Activated CD4-positive, alpha-beta T cell treated with anti-CD3 and anti-CD28 coated beads, Interleukin-10, Interleukin-2, amounts not matched to agents 100 ng/mL and 50 ng/mL, durations not matched to agents 16 hours and 8 hours (primary cell): ENCODE data around the gene YAP1.
"Not testable (repeated sequence)": the region's sequence is repeated elsewhere in the genome, so short reads cannot be mapped to it uniquely, and the experiment has no call there.

Source experiments
- DNase-seq: peaks from one replicate; pipeline ENCODE4 v3.0.0-alpha.2; 2020

YAP1 gene

GRCh38 chr11:102244681-102245409, 134.6 kb downstream of the YAP1 start:
- no peak for DNase-seq

DNA sequence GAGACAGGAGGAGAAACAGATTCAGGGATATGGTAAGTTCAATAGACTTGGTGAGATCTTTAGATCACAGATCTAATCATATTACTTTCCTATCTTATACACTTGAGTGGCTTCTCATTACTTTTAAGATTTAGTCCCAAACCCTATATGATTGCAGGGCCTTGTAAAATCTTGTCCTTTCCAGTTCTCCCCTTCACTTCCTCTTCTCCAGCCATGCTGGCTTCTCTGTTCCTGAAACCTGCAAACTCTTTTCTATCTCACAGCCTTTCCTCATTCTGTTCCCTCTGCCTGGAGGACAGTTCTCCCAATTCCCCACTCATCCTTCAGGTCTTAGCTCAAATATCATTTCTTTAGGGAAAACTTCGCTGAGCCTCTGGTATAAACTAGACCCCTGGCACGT, 141.2 kb downstream of the YAP1 start:
- DNase-seq, result no peak

DNA sequence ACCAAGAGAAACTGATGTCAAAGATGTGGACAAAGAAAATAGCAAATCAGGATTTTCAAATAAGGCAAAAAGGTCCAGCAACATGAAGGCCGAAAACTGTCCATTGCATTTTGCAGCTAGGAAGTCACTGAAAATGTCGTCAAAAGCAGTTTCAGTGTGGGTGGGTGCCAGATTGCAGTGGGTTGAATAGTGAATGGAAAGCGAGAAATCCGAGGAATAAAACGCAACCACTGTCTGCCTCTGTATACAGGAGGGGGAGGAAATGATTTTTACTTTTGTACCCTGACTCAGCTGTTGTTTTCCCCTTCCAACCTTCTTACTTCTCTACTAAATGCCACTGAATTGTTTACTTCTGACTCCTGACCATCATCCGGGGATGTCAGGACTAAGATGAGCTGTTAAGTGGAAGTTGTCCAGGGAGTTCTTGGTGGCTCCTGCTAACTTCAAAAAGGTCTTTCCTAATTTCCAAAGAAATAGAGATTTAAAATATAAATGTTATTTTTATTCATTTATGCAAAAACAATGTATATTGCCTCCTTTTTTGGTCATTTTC, 142.2 kb downstream of the YAP1 start:
- no peak for DNase-seq

DNA sequence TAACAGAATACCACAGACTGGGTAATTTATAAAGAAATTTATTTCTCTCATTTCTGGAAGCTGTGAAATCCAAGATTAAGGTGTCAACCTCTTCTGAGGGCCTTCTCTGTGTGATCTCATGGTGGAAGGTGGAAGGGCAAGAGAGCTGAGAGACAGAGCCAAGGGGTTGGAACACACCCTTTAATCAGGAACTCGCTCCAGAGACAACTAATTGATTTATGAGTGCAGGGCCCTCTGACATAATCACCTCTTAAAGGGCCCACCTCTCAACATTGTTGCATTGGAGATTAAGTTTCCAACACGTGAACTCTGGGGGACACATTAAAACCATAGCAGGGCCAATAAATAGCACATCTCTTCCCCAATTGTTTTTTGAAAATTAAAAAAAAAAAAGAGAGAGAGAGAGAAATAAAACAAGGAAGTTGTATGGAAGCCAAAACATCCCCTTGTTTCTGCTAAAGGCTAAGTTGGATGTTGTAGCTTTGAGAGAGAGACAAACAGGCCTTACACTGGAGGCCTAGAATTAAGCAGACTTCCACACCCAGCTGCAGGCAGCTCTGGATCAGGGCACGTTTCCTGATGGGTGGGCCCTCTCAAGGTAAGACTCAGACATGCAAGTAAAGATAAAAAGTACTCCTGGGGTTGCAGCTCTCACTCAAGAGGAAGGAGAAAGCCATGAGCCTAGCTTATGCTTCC, 142.9 kb downstream of the YAP1 start:
- no peak for DNase-seq

- DNase-seq, result peak; percentile 9
Measured at GRCh38 chr11:102254047-102254446, 143.8 kb downstream of the YAP1 start.

- no peak for DNase-seq
Measured at GRCh38 chr11:102256251-102256650, 146.0 kb downstream of the YAP1 start.

DNA sequence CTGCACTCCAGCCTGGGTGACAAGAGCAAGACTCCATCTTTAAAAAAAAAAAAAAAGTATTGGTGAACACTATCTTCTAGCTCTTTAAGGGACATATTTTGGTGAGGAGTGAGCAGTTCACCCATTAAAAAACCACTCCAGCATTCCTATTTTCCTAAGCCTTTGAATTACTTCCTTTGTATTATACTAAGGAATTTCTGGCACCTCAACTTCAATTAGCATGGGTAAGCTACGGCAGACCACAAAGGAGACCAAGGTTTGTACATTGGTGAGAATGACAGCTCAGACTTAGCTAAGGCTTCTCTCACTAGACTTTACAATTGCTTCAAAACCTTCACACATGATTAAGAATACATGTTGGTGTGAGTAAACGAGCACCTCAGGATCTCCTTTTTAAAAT, 150.0 kb downstream of the YAP1 start:
- DNase-seq, result no peak

DNA sequence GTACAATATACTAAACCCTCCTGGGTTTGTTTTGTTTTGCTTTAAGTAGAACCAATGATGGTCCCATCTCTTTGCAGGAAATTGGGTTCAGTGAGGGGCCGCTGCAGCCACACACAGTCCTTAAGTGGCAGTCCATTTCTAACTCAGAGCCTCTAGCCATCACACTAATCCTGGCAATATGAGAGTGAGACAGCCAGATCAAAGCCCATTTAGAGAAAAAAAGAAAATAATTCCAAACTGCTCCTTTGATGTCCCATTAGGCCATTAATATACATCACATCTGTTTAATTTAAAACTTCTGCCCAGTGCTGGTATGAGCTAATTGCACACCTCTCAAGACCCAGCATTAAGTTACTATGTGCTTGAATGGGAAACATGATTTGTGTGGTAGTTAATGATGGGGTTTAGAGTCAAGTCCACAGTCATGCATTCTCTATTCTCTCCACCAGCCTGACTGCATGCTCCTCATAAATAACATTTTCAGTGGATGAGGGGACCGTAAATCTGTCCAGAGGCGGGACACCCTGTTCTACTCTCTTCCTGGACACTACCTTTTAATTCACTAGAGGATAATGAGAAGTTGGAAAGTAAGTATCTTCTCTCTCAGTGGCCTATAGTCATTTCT, 153.2 kb downstream of the YAP1 start:
- DNase-seq, result no peak

- DNase-seq, result not testable (repeated sequence)
Measured at GRCh38 chr11:102264704-102265103, 154.5 kb downstream of the YAP1 start.

GRCh38 chr11:102266099-102266498, 155.9 kb downstream of the YAP1 start:
- no peak for DNase-seq

DNA sequence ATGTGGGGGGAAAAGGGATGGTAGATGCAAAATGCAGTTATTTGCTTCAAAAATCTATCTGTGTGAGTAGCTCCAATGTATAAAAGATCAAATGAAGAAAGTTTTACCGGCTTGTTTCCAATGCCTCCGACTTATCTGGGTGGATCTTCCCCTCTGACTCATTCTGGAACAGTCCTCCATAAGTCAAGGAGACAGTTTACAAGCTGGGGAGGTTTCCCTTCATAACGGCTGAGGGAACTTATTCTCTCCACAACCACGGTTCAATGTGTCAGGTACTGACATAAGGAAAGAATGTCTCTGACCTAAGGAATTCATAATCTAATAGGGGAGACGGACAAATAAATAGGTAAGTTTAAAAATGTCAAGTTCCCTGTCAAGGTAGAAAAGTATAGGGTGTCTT, 157.4 kb downstream of the YAP1 start:
- no peak for DNase-seq

DNA sequence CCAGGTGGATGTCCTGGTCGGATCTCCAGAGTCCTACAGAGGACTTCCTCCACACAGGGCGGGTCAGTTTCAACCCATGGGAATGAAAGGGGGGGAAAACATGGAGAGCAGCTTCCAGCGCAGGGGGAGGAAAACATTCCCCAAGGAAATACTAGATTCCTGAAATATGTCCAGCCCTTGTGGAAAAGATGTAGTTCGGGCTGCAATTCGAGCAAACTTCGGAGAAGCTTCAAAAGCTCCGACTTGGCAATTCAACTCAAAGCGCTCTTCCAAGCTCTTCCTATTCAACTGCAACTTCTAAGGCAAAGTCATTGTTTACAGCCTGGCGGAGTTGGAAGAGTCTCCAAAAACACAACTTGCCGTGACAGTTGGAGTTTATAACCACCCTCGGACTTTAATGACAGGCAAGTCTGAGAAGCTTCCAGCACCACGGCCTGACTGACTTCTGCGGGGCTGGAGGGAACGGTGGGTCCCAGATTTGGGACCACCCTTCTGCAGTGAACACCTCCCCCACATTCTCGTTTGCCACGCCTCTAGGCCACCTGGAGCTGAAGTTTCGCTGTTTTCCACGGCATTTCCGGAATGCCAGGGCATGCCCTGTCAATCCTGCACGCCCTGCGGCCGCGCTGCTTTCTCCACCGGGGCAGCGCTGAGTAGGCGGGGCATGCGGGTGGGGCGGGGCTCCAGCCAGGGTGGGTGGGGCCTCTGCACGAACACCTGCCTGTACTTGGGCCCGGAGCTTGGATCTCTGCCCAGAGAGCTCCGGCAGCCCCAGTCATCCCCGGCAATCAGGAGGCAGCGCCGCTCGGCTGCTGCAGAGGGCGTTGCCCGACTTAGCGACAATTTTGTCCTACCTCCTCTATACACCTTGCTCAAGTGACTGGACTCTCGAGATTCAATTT, 158.1 kb downstream of the YAP1 start:
- peak; percentile 78 for DNase-seq

DNA sequence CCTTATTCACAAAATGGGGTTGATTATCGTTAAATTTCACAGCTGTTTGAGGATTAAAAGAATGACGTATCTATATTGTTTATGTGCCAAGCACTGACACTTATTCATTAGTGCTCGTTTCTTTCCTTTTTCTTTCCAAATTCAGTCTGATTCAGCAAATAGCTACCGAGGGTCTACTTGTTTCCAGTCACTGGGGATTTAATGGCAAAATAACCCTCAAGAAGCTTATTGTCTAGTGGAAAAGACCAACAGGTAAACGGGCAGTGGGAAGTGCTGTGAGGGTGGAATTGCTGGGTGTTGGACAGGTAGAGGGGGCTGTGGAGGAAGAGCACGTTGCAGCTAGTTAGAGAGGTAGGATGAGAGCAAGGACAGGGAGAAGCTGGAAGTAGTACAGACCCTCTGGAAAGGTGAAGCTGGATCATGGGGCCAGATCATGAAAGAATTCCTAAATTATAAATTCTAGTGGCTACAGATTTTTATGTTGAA, 158.8 kb downstream of the YAP1 start:
- no peak for DNase-seq

DNA sequence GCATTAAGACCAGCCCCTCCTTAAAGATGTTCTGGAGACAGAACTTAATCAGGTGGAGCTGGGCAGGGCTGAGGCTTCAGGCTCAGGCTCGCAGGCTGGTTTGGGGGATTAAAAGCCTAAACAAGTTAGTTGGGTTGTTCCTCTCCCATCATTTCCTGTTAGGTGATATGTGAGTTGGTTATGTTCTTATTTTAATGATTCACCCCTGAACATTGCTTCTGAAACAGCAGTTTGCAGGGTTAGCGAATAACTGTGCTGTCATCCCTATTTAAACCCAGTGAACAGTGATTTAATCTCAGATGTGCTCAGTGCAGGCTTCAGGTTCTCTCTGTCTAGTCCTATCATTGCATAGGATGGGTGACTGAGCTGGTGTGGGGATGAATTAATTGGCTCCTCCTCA, 159.7 kb downstream of the YAP1 start:
- no peak for DNase-seq

DNA sequence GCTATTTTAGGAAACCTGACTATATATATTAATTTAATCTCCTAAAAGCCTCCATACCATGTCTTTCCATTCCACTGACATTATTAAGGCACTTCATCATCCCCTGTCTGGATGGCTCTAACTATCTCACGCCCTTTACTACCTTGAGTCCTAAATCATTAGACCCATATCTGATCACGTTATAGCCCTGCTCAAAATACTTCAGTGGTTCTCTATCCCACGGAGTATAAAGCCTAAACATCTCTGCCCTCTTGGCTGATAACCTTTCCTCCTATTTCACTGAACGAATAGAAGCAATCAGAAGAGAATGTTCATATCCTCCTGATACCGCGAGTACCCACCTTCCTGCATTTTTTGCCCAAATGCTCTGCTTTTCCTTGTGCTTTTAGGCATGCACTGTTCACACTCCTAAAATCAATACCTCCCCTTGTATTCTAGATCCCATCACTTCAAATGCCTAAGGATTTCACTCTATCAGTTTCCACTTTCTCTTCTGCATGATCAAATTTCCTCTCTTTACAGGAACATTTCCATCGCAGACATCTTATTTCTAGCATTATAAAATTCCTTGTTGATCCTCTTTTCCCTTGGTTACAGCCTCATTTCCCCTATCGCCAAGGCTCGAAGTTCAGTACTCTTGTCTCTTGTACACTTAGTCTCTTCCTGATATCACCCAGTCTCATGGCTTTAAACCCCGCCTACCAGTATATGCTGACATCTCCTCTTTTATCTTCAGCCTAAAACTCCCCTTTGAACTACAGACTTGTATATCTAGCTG, 162.0 kb downstream of the YAP1 start:
- no peak for DNase-seq

DNA sequence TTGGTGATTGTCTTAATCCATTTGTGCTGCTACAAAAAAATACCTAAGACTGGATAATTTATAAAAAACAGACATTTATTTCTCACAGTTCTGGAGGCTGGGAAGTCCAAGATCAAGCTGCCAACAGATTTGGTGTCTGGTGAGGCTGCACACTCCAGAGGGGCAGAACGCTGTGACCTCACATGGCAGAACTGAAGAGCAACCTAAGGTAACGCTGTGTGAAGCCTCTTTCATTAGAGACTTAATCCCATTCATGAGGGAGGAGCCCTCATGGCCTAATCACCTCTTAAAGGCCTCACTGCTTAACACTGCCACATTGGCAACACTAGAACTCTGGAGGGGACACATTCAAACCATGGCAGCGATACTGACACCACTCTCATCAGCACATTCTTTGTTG, 164.4 kb downstream of the YAP1 start:
- no peak for DNase-seq

- no peak for DNase-seq
Measured at GRCh38 chr11:102276362-102276761, 166.1 kb downstream of the YAP1 start.

DNA sequence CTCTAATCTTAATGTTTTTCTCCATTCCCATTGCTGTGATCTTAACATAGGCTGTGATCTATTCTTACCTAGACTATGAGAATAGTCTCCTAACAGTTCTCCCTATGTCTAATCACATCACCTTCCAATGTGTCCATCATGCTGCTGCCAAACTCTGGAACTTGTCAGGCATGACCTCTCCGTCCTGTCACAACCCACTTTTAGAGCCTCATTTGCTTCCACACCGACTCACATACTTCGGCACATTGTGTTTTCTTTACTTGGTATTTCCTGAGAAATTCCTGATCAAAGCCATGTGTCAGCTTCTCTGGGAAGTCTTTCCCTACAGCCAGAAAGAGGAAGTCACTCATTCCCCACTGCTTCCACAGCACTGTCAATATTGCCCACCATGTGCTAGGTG, 166.5 kb downstream of the YAP1 start:
- no peak for DNase-seq

GRCh38 chr11:102279641-102280170, 169.5 kb downstream of the YAP1 start:
- peak; percentile 43 for DNase-seq

- no peak for DNase-seq
Measured at GRCh38 chr11:102280245-102280833, 170.1 kb downstream of the YAP1 start.
